HG03558 (cell line): ENCODE data around the gene PRR23C.

Experiments
- ATAC-seq: cut with Tn5 transposase; IDR thresholded peaks from one replicate; pipeline ENCODE4 v1.9.1; 2021; ENCODE audit warnings: moderate number of reproducible peaks; ENCODE audit not compliant: unreplicated experiment; ENCODE audit errors: extremely low read depth

PRR23C gene

GRCh38 chr3:139005356-139005993 is 39.2 kb downstream of the PRR23C start:
- ATAC-seq = no peak

DNA sequence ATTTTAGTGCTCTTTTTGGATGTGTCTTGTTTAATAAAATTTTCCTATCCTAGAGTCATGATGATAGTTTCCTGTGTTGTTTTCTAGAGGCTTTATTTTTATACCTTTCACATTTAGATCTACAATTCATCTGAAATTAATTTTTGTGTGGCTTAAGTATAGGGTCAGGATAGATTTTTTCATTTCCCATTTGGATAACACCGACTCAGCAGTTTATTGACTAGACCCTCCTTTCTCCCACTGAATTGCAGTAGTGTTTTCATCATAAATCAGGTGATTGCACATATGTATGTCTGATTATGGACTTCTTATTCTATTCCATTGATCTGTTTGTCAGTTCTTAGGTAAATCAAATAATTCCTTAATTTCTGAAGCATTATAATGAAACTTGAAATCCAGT is 49.0 kb downstream of the PRR23C start:
- no peak for ATAC-seq
